Suppressor macrophage treated with lipopolysaccharide for 1 hour (primary cell): ENCODE measurements around the gene SRCAP.

Source experiments
- DNase-seq, 3 donors: peaks; one replicate each; pipeline ENCODE4 v3.0.0-alpha.2; 2020 to 2022

Gene SRCAP

DNA sequence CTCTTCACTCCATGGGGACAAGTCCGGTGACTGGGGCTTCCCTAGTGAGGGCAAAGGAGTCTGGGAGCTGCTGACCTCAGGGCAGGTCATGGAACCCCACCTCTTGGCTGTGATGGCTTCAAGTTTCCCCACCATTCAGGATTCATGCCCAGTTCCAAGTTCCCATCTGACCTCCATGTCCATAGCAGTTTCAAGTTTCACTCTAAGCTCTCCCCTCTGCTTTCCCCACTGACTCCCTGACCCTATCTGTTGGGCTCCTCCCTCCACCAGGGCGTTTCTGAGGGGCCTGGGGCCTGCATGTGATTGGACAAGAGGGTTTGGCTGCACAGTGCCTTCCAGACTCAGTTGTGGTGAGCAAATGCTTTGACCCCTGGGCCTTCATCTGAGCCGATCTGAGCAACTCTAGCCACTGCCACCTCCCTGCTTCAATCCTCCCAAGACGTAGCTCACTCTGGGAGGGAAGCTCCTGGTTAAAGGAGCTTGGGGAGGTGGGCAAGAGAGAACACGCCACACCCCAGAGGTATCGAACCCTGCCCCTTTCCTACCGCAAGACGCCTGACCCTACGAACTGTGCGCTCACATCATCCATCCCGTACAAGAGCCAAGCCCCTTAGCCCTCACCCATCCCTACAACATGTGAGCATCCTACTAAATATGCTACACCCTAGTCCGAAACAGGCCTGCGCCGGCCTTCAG is 79.7 kb downstream of the SRCAP start:
- no peak for DNase-seq

DNA sequence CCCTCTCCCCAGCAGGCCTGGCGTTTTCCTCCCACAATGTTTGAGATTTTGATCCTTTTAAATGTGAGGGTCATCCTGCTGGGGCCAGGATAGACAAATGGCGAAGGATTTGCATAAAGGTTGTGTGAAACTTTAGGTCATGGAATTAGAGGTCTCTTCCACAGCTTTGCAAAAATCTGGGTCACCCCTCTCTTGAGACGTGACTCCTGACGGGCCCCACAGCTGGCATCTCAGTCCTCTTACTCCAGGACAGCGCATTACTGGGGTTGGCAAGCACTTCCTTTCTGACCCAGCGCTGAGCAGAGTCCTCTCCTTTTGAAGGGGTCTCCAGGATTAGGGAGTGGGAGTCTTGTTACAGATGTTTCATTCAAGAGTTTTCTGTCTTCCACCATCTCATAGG is 80.6 kb downstream of the SRCAP start:
- no peak for DNase-seq

DNA sequence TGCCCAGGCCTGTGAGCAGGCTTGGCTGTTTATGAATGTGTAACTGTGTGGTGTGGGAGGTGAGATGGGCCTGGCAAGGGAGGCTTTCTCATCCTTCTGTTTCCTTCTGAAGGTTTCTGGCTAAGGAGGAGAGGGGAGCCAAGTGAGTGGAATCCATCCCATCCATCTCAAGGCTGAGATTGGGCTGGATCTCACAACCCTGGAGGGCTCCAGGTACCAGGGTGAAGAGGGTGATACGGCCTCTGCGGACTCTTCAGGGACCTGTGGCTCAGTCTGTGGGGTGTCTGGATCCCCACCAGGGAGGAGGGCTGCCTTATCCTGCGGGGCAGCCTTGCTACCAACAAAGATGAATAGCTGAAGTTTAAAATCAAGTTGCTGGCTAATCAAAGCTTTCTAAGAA is 81.0 kb downstream of the SRCAP start:
- no peak for DNase-seq

DNA sequence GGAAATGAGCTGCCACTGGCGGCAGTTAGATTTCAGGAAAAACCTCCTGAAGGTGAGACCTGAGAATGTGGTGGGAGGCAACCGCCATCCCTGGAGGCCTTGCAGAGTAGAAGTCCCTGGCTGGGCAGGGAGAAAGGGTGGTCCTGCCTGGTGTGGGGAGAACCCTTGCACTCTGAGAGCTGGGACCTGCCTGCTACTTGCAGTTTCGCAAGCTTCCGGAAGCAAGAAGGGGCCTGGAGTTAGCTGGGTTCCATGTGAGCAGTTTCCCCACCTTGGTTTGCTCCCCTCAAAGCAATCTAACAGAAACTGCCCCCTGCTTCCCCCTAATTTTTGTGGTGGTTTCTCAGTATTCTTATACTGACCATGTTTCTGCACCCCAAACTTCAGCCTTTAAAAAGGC is 81.6 kb downstream of the SRCAP start:
- DNase-seq: peak in 1 of 3 donors; percentile 11

DNA sequence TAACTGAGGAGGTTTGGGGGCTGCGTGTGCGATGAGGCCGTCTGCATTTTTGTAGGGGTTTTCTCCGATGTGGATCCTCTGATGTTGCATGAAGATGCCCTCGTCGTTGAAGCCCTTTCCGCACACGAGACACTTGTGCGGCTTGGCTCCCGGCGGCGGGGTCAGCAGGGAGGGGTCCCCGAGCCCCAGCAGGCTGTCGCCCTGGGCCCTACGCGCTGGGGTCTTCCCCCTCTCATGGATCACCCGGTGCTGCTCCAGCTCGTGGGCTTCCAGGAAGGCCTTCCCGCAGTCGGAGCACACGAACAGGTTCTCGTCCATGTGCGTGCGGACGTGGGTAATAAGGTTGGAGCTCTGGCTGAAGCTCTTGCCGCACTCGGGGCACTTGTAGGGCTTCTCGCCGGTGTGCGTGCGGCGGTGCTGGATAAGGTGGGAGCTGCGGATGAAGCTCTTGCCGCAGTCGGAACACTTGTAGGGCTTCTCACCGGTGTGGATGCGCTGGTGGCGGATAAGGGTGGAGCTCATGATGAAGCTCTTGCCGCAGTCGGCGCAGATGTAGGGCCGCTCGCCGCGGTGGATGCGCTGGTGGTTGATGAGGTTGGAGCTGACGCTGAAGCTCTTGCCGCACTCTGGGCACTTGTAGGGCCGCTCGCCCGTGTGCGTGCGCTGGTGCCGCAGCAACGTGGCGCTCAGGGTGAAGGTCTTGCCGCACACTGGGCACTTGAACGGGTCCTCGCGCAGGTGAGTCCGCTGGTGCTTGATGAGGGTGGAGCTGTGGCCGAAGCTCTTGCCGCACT is 83.7 kb downstream of the SRCAP start:
- no peak for DNase-seq

DNA sequence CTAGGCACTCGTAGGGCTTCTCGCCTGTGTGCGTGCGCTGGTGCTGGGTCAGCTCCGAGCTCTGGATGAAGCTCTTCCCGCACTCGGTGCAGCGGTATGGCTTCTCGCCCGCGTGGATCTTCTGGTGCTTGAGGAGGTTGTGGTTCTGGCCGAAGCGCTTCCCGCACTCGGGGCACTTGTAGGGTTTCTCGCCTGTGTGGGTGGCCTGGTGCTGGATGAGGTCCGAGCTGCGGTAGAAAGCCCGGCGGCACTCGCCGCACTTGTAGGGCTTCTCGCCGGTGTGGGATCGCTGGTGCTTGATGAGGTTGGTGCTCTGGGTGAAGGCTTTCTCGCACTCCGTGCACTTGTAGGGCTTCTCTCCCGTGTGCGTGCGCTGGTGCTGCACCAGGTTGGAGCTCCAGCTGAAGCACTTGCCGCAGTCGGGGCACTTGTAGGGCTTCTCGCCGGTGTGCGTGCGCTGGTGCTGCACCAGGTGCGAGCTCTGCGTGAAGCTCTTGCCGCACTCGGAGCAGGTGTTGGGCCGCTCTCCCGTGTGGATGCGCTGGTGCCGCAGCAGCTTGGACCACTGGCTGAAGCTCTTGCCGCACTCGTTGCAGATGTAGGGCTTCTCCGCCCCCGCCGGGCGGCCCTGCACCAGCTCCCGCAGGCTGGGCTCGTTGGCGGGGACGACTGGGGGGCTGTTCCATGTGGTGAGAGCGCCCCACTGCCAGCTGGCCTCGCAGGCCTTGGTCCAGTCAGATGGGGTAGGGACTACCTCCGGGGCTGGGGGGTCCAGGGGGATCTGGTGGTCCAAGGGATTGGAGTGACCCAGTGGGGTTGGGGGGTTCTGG is 84.5 kb downstream of the SRCAP start:
- DNase-seq: no peak

DNA sequence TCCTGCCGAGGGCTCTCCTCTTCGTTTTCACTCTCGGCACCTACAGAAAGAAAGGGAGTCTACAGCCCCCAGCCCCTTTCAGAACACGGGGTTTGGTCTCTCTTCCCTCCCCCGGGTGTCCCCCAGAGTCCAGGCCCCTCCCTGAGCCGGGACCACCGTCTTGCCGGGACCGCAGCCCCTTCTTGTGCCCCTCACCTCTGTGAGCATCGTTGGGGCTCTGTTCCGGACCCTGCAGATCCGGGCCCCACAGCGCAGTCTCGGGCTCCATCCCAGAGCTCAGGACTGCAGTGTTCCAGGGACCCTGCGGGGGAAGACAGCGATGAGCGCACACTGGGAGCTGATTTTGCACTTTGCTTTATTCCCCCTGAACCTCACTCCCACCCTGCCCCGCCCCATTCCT is 85.2 kb downstream of the SRCAP start:
- DNase-seq: no peak

DNA sequence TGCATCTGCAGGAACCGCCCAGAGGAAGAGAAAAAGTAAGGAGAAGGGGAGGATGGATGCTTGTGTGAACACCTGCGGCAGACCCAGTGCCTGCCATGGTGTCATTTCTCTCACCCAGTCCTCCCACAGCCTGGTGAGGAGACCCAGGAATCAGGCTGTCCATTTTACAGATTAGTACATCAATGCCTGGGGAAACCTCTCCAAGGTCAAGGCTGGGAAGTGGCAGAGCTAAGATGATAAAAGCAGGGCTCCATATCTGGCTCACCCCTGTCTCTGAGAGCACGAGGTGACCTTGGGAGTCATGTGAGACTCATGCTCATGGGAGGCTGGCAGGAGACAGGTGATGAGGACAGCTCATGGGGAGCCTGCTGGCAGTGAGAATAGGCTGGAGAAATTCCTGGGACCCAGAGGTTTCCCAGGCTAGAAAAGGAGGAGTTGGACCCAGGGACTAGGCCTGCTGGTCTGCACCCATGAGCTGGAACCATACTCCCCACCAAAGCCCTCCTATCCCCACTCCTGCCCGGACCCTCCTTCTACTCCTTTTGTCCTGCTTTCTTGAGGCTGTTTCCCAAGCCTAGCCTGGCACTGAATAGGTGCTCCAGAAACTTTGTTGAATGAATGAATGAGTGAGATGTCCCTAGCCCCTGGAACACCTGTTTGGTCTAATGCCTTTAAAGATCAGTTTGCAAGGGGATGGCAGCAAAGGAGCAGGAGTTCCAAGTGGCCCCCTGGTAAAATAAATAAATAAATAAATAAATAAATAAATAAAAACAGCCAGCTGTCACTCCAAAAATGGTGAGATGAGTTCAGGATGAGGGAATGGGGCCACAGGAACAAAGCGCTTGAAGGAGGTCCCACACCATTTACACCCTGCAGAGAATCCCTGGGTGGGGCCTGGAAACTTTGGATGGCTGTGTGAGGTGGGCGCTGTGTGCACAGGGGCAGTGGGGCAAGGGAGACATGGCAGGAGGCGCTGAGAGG is 86.4 kb downstream of the SRCAP start:
- no peak for DNase-seq

DNA sequence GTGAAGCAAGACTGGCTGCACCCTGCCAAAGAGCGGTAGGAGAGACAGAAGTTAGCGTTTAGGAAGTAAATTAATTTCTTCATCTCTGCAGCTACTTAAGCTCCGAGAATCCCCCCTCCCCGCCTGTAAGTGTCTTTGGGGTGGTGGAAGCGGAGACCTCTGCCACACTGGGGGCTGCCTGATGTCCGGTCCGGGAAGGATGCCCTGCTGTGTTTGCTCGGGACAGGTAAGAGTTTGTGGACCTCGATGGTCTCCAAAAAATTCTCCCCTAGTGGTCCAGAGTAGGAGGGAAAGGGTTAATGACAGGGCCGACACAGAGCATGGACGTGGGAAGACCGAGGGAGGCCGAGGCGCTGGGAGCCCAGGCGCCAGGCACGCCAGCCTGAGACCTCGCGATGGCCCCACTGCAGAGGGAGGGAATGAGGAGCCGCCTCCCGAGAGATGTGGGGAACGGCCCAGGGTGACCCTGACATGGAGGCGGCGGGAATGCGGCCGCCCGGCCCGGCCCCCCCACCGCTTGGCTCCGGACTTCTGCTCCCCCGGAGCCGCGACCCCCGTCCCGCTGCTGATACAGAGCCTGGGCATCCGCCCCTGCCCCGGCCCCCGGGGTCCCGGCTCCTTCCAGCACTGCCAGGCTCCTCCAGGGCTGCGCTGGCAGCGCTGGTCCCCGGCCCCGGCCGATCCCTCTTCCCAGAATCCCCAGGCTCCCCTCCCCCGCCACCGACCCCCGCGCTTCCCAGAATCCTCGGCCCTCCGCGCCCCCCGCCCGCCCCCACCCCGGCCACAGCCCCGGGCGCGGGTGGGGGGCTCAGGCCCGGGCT is 87.4 kb downstream of the SRCAP start:
- DNase-seq: peak; percentile 54 to 71 (median 55)

DNA sequence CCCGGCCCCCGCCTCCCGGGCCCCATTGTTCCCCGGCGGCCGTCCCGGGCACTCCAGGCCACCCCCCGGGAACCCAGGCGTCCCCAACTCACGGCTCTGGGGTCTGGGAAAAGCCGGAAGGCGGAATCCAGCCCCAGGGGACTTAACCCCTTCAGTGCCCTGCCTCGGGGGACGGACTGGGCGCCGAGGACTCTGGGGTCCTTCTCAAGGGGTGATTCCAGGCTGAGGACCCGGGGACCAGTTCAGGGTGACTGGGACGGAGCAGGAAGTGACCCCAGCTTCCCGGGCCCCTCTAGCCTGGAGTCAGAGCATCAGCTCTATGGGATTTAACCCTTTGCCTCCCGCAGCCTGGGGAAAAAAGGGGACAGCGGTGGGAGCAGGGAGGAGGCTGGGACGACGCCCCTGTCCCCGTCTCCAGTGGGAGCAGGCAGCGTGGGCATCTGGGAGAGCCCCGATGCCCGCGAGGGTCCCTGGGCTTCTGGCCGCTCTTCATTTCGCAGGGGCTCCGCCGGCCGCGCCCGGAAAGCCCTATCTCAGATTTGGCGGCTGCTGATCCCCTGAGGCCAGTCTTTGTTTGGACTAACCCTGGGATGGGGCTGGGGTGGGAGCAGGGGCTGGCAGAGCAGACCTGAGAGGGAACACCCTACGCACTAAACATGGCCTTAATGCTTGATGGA is 88.1 kb downstream of the SRCAP start, which contains the start of gene ZNF629:
ZNF629 (minus strand) TSS at position 270 of the 677 bp plus-strand sequence. CDS start 2,723 bp downstream, outside the sequence.
- DNase-seq: peak; percentile 56 to 77 (median 62)

DNA sequence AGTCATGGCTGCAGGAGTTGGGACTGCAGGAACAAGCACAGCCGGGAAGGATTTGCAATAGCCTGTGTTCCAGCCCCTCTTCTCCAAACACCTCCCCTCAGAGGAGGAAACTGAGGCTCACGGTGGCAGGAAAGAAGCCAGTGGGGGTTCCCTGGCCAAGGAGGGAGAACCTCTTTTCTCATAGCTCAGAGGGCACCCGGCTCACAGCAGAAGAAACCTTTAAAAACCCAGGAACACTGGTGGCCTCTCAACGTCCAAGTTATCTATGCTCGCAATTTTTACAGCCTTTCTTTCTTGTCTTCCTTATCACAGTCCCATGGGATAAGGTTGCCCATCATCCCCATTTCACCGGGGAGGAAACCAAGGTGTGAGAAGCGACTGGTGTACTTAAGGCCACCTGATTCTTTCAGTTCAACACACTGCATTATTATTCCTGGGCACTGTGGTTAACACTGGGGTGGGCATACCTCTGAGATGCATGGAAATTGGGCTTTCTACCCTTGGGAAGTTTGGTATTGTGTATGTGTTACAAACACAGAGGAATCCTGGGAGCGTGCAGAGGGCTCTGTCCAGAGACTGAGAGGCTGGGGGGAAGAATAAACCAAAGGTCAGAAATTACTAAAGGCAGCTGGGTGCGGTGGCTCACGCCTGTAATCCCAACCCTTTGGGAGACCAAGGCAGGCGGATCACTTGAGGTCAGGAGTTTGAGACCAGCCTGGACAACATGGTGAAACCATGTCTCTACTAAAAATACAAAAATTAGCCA is 88.8 kb downstream of the SRCAP start:
- peak in 1 of 3 donors; percentile 15 for DNase-seq
